GM10248 (cell line): Measurements from ENCODE around the gene FGF1.

ENCODE experiments used
- CTCF ChIA-PET: fragments of 300-600 bp; sonication (Branson Sonifier 250); formaldehyde crosslinking; extraction: SDS; loops from one replicate; lab custom pipeline; 2021; ENCODE audit warnings: antibody characterized with exemption; lab: Yijun Ruan, JAX
- POLR2A ChIA-PET: fragments of 350-650 bp; sonication (Branson Sonifier 250); formaldehyde crosslinking; extraction: SDS; loops from one replicate; lab custom pipeline; 2020; ENCODE audit warnings: antibody characterized with exemption; lab: Yijun Ruan, JAX
- DNase-seq: peaks from one replicate; pipeline ENCODE4 v3.0.0; 2012; ENCODE audit errors: extremely low spot score
- TF ChIP-seq, protein P1 (sequence below): IDR thresholded peaks from 2 replicates; pipeline ENCODE4 v1.5.1; 2012; ENCODE audit warnings: mild to moderate bottlenecking, low read depth; ENCODE audit errors: extremely low read depth, missing control alignments, control extremely low read depth

FGF1 gene

DNA sequence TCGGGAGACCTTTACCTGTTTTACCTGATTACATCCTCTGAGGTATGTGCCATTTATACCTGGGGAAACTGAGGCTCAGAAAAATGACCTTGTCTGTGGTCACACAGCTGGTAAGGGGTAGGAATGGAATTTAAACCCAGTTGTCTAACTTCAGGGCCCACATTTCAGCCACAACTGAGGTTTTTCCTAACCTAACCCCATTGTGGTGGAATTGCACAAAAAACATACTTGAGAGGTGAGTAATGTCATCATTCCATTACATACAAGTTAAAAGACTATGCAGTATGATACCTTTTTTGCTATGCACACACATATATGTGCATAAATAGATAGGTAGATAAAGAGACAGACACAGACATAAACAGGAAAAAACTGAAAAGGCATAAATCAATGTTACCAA lies 14.1 kb downstream of the FGF1 start:
- POLR2A ChIA-PET = no interaction called here
- TF ChIP-seq, protein P1, sequence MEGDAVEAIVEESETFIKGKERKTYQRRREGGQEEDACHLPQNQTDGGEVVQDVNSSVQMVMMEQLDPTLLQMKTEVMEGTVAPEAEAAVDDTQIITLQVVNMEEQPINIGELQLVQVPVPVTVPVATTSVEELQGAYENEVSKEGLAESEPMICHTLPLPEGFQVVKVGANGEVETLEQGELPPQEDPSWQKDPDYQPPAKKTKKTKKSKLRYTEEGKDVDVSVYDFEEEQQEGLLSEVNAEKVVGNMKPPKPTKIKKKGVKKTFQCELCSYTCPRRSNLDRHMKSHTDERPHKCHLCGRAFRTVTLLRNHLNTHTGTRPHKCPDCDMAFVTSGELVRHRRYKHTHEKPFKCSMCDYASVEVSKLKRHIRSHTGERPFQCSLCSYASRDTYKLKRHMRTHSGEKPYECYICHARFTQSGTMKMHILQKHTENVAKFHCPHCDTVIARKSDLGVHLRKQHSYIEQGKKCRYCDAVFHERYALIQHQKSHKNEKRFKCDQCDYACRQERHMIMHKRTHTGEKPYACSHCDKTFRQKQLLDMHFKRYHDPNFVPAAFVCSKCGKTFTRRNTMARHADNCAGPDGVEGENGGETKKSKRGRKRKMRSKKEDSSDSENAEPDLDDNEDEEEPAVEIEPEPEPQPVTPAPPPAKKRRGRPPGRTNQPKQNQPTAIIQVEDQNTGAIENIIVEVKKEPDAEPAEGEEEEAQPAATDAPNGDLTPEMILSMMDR = no peak
- CTCF ChIA-PET = interaction anchor here (1.0 to 2.5 kb wide), 4 partner anchors 10 to 216 kb away, joined by 3 to 13 read pairs (median 4); no protein-coding TSS in a partner anchor
- no peak for DNase-seq

DNA sequence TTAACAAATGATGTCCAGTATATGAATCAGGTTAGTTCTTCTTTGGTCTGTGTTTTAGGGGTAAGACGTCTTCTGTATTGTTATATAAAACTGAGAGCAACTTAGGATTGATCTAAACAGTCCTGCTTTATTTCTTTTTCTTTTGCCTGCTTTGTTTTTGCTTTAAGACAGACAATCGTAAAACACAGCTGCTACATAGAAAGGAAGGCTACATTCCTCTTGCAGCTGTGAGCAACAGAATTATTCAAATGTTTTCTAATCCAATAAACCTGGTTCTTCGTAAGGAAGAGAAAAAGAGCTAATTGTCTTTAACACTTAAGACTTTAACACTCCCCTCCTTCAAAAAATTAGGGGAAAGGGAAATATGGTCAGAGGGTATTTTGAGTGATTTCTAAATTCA lies 14.6 kb downstream of the FGF1 start:
- TF ChIP-seq, protein P1 = no peak
- ChIA-PET POLR2A (no interaction called here), CTCF (interaction anchor here (1.0 to 2.5 kb wide), 4 partner anchors 10 to 217 kb away, joined by 3 to 13 read pairs (median 4); no protein-coding TSS in a partner anchor)
- DNase-seq = no peak

- ChIA-PET CTCF (interaction anchor here (1.0 to 2.5 kb wide), 4 partner anchors 11 to 217 kb away, joined by 3 to 13 read pairs (median 4); no protein-coding TSS in a partner anchor), POLR2A (no interaction called here)
- DNase-seq = no peak
- TF ChIP-seq, protein P1 = no peak
Measured at GRCh38 chr5:142670804-142671203, 15.1 kb downstream of the FGF1 start.

DNA sequence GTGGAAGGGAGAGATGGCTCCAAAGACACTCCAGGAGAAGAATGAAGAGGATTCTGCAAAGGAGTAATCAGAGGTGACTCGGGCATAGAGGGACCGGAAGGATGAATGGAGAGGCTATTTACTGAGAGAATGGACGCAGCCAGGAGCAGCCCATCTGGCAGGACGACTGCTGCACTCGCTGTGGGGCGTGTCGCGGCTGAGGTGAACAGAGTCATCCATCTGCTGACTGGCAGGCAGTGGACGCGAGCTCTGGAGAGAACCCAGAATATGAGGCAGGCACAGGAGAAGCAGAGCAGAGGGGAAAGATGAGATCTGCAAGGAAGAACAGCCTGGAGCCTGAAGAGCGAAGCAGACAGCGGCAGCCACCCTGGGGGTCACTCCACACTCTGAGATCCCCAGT lies 16.4 kb downstream of the FGF1 start:
- TF ChIP-seq, protein P1 = no peak

GRCh38 chr5:142668336-142668735 lies 17.6 kb downstream of the FGF1 start:
- ChIA-PET POLR2A (no interaction called here), CTCF (interaction anchor here (2.0 to 2.4 kb wide), 3 partner anchors 13 to 45 kb away, joined by 7 to 11 read pairs (median 10); no protein-coding TSS in a partner anchor)
- no peak for DNase-seq
- TF ChIP-seq, protein P1 = no peak

More for the DNA sequence above, 16.4 kb downstream of the FGF1 start:
- DNase-seq = no peak
- ChIA-PET CTCF (interaction anchor here (1.0 to 2.5 kb wide), 4 partner anchors 10 to 44 kb away, joined by 4 to 13 read pairs (median 9); no protein-coding TSS in a partner anchor), POLR2A (no interaction called here)

GRCh38 chr5:142667831-142668230 lies 18.1 kb downstream of the FGF1 start:
- DNase-seq = no peak
- ChIA-PET CTCF (interaction anchor here (2.0 to 2.4 kb wide), 3 partner anchors 12 to 45 kb away, joined by 7 to 11 read pairs (median 10); no protein-coding TSS in a partner anchor), POLR2A (no interaction called here)
- TF ChIP-seq, protein P1 = no peak
